Thoracic aorta (tissue), 2 donors: ENCODE measurements around the gene DEPDC1B. TPM values are rescaled to one million over a fixed set of nuclear protein-coding genes. Genes with fewer than 3 reads are reported as not detected.
"Not testable (repeated sequence)": the region's sequence is repeated elsewhere in the genome, so short reads cannot be mapped to it uniquely, and the experiment has no call there.

Experiments
- ATAC-seq: fragments of 150-250 bp; one replicate; pipeline ENCODE4 v1.8.0; 2017; ENCODE audit warnings: low read depth; ENCODE audit not compliant: insufficient number of reproducible peaks, low FRiP score
- DNase-seq: peaks from one replicate; pipeline ENCODE4 v3.0.0-alpha.2; 2020; ENCODE audit warnings: low spot score
- H3K27ac ChIP-seq, 2 donors: fragments of 200-600 bp; sonication (generic); 1 replicate in 1 of 2; 2 replicates in 1 of 2; pipeline ENCODE4 v1.5.1; 2016; ENCODE audit warnings: mild to moderate bottlenecking in 2 of 2, moderate library complexity in 2 of 2
- H3K27me3 ChIP-seq: fragments of 200-600 bp; sonication (generic); replicated peaks from 2 replicates; pipeline ENCODE4 v1.6.0; 2016; ENCODE audit warnings: mild to moderate bottlenecking; ENCODE audit not compliant: insufficient read depth
- H3K36me3 ChIP-seq: fragments of 200-600 bp; sonication (generic); one replicate; pipeline ENCODE4 v1.5.1; 2016
- H3K4me1 ChIP-seq, 2 donors: fragments of 200-600 bp; sonication (generic); 1 replicate in 1 of 2; 2 replicates in 1 of 2; pipeline versions ENCODE4 v1.5.1 to v1.6.0; 2016; ENCODE audit warnings: low read depth in 2 of 2, mild to moderate bottlenecking in 1 of 2; ENCODE audit not compliant: control insufficient read depth in 1 of 2
- H3K4me3 ChIP-seq: fragments of 200-600 bp; sonication (generic); 2 replicates; pipeline ENCODE4 v1.5.1; 2016; ENCODE audit warnings: mild to moderate bottlenecking
- H3K9me3 ChIP-seq: fragments of 200-600 bp; sonication (generic); 2 replicates; pipeline ENCODE4 v1.5.1; 2016
- CTCF ChIP-seq: fragments of 200-600 bp; sonication (generic); IDR thresholded peaks from one replicate; pipeline ENCODE4 v1.5.1; 2019; ENCODE audit warnings: antibody characterized with exemption
- total RNA-seq, 2 donors: library from RNA; depleted of rRNA; stranded (reverse); fragments of >200 nt; gene quantifications; one replicate each; pipeline versions ENCODE4 v1.1.0 to v1.2.3, GENCODE V29; 2016

Gene DEPDC1B
- total RNA-seq, 2 donors from 2014 or later, result not detected

GRCh38 chr5:60568646-60569045 lies 131.3 kb downstream of the DEPDC1B start:
- DNase-seq, result no peak
- Histone ChIP-seq H3K4me3 (no peak overlapping the region), H3K27me3 (no peaks in the 10 kb centered on the region), H3K9me3 (peaks cover 11% of the 10 kb centered on the region), H3K36me3 (no peaks in the 10 kb centered on the region), H3K4me1 (no peaks in the 10 kb centered on the region), H3K27ac (no peak overlapping the region)
- no peak for TF ChIP-seq CTCF
- ATAC-seq, result no peak

- Histone ChIP-seq H3K4me1 (no peaks in the 10 kb centered on the region), H3K4me3 (no peak overlapping the region), H3K27me3 (no peaks in the 10 kb centered on the region), H3K27ac (no peak overlapping the region), H3K36me3 (no peaks in the 10 kb centered on the region), H3K9me3 (peaks cover 9% of the 10 kb centered on the region)
- ATAC-seq (no peak), DNase-seq (no peak)
- TF ChIP-seq CTCF, result no peak
Measured at GRCh38 chr5:60563696-60564324, 136.2 kb downstream of the DEPDC1B start.

GRCh38 chr5:60553291-60553690 lies 146.7 kb downstream of the DEPDC1B start:
- not testable (repeated sequence) for H3K4me3 ChIP-seq, ATAC-seq, H3K4me1 ChIP-seq, DNase-seq, H3K27ac ChIP-seq, H3K36me3 ChIP-seq, H3K27me3 ChIP-seq, H3K9me3 ChIP-seq

GRCh38 chr5:60551829-60552228 lies 148.1 kb downstream of the DEPDC1B start:
- Histone ChIP-seq H3K9me3 (no peaks in the 10 kb centered on the region), H3K4me3 (no peak overlapping the region), H3K4me1 (peaks cover 0 to 17% of the 10 kb centered on the region in 2 donors), H3K27me3 (no peaks in the 10 kb centered on the region), H3K36me3 (no peaks in the 10 kb centered on the region), H3K27ac (no peak overlapping the region)
- no peak for TF ChIP-seq CTCF
- DNase-seq (no peak), ATAC-seq (no peak)

GRCh38 chr5:60551250-60551649 lies 148.7 kb downstream of the DEPDC1B start:
- Histone ChIP-seq H3K36me3 (no peaks in the 10 kb centered on the region), H3K4me1 (peaks cover 2 to 23% of the 10 kb centered on the region in 2 donors), H3K27me3 (no peaks in the 10 kb centered on the region), H3K27ac (no peak overlapping the region), H3K9me3 (no peaks in the 10 kb centered on the region), H3K4me3 (no peak overlapping the region)
- no peak for TF ChIP-seq CTCF
- ATAC-seq (no peak), DNase-seq (no peak)

GRCh38 chr5:60550311-60550710 lies 149.7 kb downstream of the DEPDC1B start:
- no peaks in the 10 kb centered on the region for H3K9me3 ChIP-seq
- H3K4me3 ChIP-seq, result no peak overlapping the region
- H3K4me1 ChIP-seq, result peaks cover 11 to 32% of the 10 kb centered on the region in 2 donors
- H3K27ac ChIP-seq, result no peak overlapping the region
- DNase-seq (no peak), ATAC-seq (no peak)
- TF ChIP-seq CTCF, result no peak
- no peaks in the 10 kb centered on the region for H3K36me3 ChIP-seq
- H3K27me3 ChIP-seq, result no peaks in the 10 kb centered on the region
